ENCODE results near the gene SORCS2. TPM values are rescaled to one million over a fixed set of nuclear protein-coding genes. Genes with fewer than 3 reads are reported as not detected.
A peak's percentile ranks its signal among the peaks of the same experiment; 100 is the strongest.

Gene SORCS2
- total RNA-seq, 3 donors from 2014 or later, result 0.66 to 1.3 (median 0.80) TPM

GRCh38 chr4:7628432-7628831 lies 436.1 kb downstream of the SORCS2 start:
- no peak for DNase-seq (ENCODE audit: low spot score in 2 of 2)
- TF ChIP-seq CTCF (IDR thresholded peaks at IDR 0.05), result no peak
- TF ChIP-seq POLR2AphosphoS5 (IDR thresholded peaks at IDR 0.05), result no peak
- no peak for TF ChIP-seq POLR2A (IDR thresholded peaks at IDR 0.05)
- Histone ChIP-seq H3K36me3 (no peaks in the 10 kb centered on the region), H3K9me3 (peaks cover 0 to 5% of the 10 kb centered on the region in 2 donors), H3K27ac (no peak overlapping the region), H3K4me3 (no peak overlapping the region), H3K27me3 (peaks cover 0 to 21% of the 10 kb centered on the region in 2 donors), H3K4me1 (no peaks in the 10 kb centered on the region)
- intact Hi-C loops (cut with DNase I; ENCODE audit: low total_unique reads), result no loop called here

GRCh38 chr4:7629501-7630254 lies 437.3 kb downstream of the SORCS2 start:
- Histone ChIP-seq H3K36me3 (no peaks in the 10 kb centered on the region), H3K9me3 (peaks cover 0 to 5% of the 10 kb centered on the region in 2 donors), H3K27me3 (peaks cover 0 to 18% of the 10 kb centered on the region in 2 donors), H3K4me1 (no peaks in the 10 kb centered on the region), H3K4me3 (no peak overlapping the region), H3K27ac (no peak overlapping the region)
- TF ChIP-seq POLR2AphosphoS5 (IDR thresholded peaks at IDR 0.05) (no peak), CTCF (IDR thresholded peaks at IDR 0.05) (no peak), POLR2A (IDR thresholded peaks at IDR 0.05) (no peak)
- intact Hi-C loops (cut with DNase I; ENCODE audit: low total_unique reads), result no loop called here
- no peak for DNase-seq (ENCODE audit: low spot score in 2 of 2)

DNA sequence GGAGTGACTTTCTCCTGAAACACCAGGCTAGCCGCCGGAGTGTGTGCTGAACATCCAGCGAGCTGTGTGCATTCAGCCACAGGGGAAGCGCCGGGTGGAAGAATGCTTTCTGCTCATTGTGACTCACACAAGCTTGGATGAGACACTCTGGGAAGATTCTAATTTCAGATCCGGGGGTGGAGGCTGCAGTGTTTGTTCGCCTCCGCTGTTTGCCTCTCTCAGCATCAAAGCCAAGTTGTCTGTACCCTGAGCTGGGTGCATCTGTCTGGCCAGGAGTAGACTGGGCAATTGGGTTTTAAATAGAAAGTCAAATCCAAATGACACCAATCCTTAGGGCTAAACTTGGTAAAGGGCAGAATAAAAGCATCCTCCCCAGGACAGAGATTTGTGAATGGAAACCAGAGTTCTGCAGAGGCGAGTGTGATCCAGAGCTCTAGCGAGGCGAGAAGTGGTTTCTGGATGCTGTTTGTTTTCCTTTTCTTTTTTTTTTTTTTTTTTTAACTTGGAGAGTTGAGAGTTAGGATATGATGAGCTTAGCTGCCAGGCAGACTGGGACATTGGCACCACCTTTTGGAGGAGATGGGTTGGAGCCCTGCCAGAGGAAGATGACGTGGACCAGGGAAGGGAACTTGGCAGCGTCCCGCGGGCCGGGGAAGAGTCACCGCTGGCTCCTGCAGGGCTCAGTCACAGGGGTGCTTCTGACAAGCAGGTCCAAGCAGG lies 438.4 kb downstream of the SORCS2 start:
- H3K36me3 ChIP-seq, result no peaks in the 10 kb centered on the region
- peaks cover 0 to 18% of the 10 kb centered on the region in 2 donors for H3K27me3 ChIP-seq
- intact Hi-C loops (cut with DNase I; ENCODE audit: low total_unique reads), result no loop called here
- no peak for DNase-seq (ENCODE audit: low spot score in 2 of 2)
- H3K4me3 ChIP-seq, result peak overlapping the region in 1 of 3 donors; percentile 11
- H3K4me1 ChIP-seq, result no peaks in the 10 kb centered on the region
- H3K9me3 ChIP-seq, result peaks cover 0 to 5% of the 10 kb centered on the region in 2 donors
- H3K27ac ChIP-seq, result peak overlapping the region in 1 of 2 donors; percentile 12
- TF ChIP-seq POLR2AphosphoS5 (IDR thresholded peaks at IDR 0.05) (no peak), CTCF (IDR thresholded peaks at IDR 0.05) (no peak), POLR2A (IDR thresholded peaks at IDR 0.05) (no peak)

- H3K9me3 ChIP-seq, result peaks cover 0 to 5% of the 10 kb centered on the region in 2 donors
- TF ChIP-seq POLR2AphosphoS5 (IDR thresholded peaks at IDR 0.05) (no peak), CTCF (IDR thresholded peaks at IDR 0.05) (no peak)
- no peaks in the 10 kb centered on the region for H3K36me3 ChIP-seq
- H3K4me3 ChIP-seq, result no peak overlapping the region
- no peaks in the 10 kb centered on the region for H3K4me1 ChIP-seq
- H3K27ac ChIP-seq, result no peak overlapping the region
- intact Hi-C loops (cut with DNase I; ENCODE audit: low total_unique reads), result no loop called here
- DNase-seq (ENCODE audit: low spot score in 2 of 2), result no peak
- peaks cover 0 to 18% of the 10 kb centered on the region in 2 donors for H3K27me3 ChIP-seq
These were observed 439.1 kb downstream of the SORCS2 start for GRCh38 chr4:7631288-7632014.

All from breast epithelium (tissue), 4 donors.